Caco-2 (cell line): ENCODE measurements around the gene SLC36A3. TPM values are rescaled to one million over a fixed set of nuclear protein-coding genes. Genes with fewer than 3 reads are reported as not detected.
"Not testable (repeated sequence)": the region's sequence is repeated elsewhere in the genome, so short reads cannot be mapped to it uniquely, and the experiment has no call there.

Experiments
- BruUV-seq: library from RNA; stranded (reverse); fragments of 400-500 nt; replicated peaks from 2 replicates; lab custom pipeline; 2021; lab: Mats Ljungman, UMichigan
- CTCF ChIA-PET: fragments of 300-600 bp; sonication (Branson Sonifier 250); formaldehyde crosslinking; loops from one replicate; lab custom pipeline; 2022; ENCODE audit warnings: antibody characterized with exemption; lab: Charles Lee
- POLR2A ChIA-PET: fragments of 300-600 bp; sonication (Branson Sonifier 250); formaldehyde crosslinking; loops from one replicate; lab custom pipeline; 2022; ENCODE audit warnings: antibody characterized with exemption; lab: Charles Lee
- DNase-seq, 2 experiments: peaks; one replicate each; pipeline versions ENCODE4 v3.0.0 to v3.0.0-alpha.2; 2020 to 2022
- H3K27me3 ChIP-seq: replicated peaks from 2 replicates; pipeline ENCODE4 v1.6.0; 2011; ENCODE audit warnings: low read length; ENCODE audit not compliant: control insufficient read depth, insufficient read depth
- H3K36me3 ChIP-seq: 2 replicates; pipeline ENCODE4 v1.5.1; 2011; ENCODE audit warnings: low read length; ENCODE audit not compliant: control insufficient read depth, insufficient read depth
- H3K4me1 ChIP-seq: fragments of 250-450 bp; sonication (Bioruptor Pico); 2 replicates; pipeline ENCODE4 v1.5.1; 2020; ENCODE audit warnings: mild to moderate bottlenecking
- H3K4me3 ChIP-seq: 2 replicates; pipeline ENCODE4 v1.5.1; 2011; ENCODE audit warnings: low read depth, mild to moderate bottlenecking, control low read depth, low read length
- H3K9me3 ChIP-seq: fragments of 250-450 bp; sonication (Bioruptor Pico); 2 replicates; pipeline ENCODE4 v1.5.1; 2020; ENCODE audit warnings: mild to moderate bottlenecking, moderate library complexity
- H3K27ac Mint-ChIP-seq: one replicate; pipeline ENCODE4 v1.8.0; 2022; ENCODE audit warnings: mixed read lengths; ENCODE audit not compliant: unreplicated experiment
- H3K27me3 Mint-ChIP-seq: one replicate; pipeline ENCODE4 v1.8.0; 2022; ENCODE audit warnings: mixed read lengths; ENCODE audit not compliant: insufficient read depth, unreplicated experiment
- H3K36me3 Mint-ChIP-seq: one replicate; pipeline ENCODE4 v1.8.0; 2022; ENCODE audit warnings: mild to moderate bottlenecking, mixed read lengths; ENCODE audit not compliant: insufficient read depth, unreplicated experiment
- H3K4me1 Mint-ChIP-seq: one replicate; pipeline ENCODE4 v1.8.0; 2022; ENCODE audit warnings: low read depth, mixed read lengths; ENCODE audit not compliant: unreplicated experiment
- H3K4me3 Mint-ChIP-seq: one replicate; pipeline ENCODE4 v1.8.0; 2022; ENCODE audit warnings: mild to moderate bottlenecking, moderate library complexity, mixed read lengths; ENCODE audit not compliant: unreplicated experiment
- H3K9me3 Mint-ChIP-seq: one replicate; pipeline ENCODE4 v1.8.0; 2022; ENCODE audit warnings: mixed read lengths; ENCODE audit not compliant: unreplicated experiment
- intact Hi-C: fragments of 100-400 bp; cut with micrococcal nuclease; formaldehyde crosslinking; loops from one replicate; pipeline ENCODE4 v1.10.0; 2022; ENCODE audit not compliant: unreplicated experiment
- total RNA-seq: library from RNA; stranded (reverse); gene quantifications from 2 replicates; pipeline ENCODE4 v1.2.3, GENCODE V29; 2022
- TF ChIP-seq, protein P1 (sequence below), 2 experiments: fragments of 200-600 bp in 1 of 2; IDR thresholded peaks; 1 replicate in 1 of 2; 2 replicates in 1 of 2; pipeline versions ENCODE4 v1.5.1 to v1.8.0; 2011 to 2022; ENCODE audit warnings: antibody characterized with exemption in 1 of 2, control low read depth in 1 of 2, inconsistent platforms in 1 of 2, low read depth in 1 of 2, low read length in 1 of 2, mild to moderate bottlenecking in 1 of 2, moderate library complexity in 1 of 2; ENCODE audit not compliant: insufficient read depth in 1 of 2, severe bottlenecking in 1 of 2, unreplicated experiment in 1 of 2

The SLC36A3 gene
- total RNA-seq, 1 experiment from 2014 or later = not detected

DNA sequence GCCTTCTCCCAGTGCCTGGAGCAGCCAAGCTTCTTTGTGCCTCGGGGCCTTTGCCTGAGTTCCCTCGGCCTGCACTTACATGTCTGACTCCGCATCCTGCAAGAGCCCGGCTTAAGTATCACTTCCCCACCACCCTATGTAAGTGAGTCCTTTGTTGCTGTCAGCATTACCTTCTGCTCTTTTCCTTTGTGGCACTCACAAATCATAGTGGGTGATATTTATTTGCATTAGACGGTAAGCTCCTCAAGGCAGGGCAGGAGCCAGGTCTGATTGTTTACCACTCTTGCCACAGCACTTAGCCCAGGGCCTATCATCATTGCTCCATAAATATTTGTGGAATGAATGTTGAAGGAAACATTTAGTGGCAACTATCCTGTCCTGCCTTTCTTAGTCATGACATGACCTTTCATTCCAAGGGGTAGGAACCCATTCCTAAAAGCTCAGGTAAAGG lies 45.8 kb downstream of the SLC36A3 start:
- H3K4me1 ChIP-seq = no peaks in the 10 kb centered on the region
- no peak for DNase-seq
- H3K4me3 ChIP-seq = no peak overlapping the region
- H3K27ac Mint-ChIP-seq = no peak overlapping the region
- no peaks in the 10 kb centered on the region for H3K36me3 ChIP-seq
- peaks cover 8% of the 10 kb centered on the region for H3K36me3 Mint-ChIP-seq
- ChIA-PET POLR2A (interaction anchor here (0.6 kb wide), 1 partner anchor 34 kb away, joined by 3 read pairs; the partner anchor contains the start of gene CCDC69), CTCF (no interaction called here)
- no peaks in the 10 kb centered on the region for H3K27me3 Mint-ChIP-seq
- no peaks in the 10 kb centered on the region for H3K9me3 ChIP-seq
- peaks cover 7% of the 10 kb centered on the region for H3K4me1 Mint-ChIP-seq
- intact Hi-C loops = no loop called here
- H3K9me3 Mint-ChIP-seq = no peaks in the 10 kb centered on the region
- no peak overlapping the region for H3K4me3 Mint-ChIP-seq
- BruUV-seq = no TSS peak
- H3K27me3 ChIP-seq = no peaks in the 10 kb centered on the region
- TF ChIP-seq, protein P1, sequence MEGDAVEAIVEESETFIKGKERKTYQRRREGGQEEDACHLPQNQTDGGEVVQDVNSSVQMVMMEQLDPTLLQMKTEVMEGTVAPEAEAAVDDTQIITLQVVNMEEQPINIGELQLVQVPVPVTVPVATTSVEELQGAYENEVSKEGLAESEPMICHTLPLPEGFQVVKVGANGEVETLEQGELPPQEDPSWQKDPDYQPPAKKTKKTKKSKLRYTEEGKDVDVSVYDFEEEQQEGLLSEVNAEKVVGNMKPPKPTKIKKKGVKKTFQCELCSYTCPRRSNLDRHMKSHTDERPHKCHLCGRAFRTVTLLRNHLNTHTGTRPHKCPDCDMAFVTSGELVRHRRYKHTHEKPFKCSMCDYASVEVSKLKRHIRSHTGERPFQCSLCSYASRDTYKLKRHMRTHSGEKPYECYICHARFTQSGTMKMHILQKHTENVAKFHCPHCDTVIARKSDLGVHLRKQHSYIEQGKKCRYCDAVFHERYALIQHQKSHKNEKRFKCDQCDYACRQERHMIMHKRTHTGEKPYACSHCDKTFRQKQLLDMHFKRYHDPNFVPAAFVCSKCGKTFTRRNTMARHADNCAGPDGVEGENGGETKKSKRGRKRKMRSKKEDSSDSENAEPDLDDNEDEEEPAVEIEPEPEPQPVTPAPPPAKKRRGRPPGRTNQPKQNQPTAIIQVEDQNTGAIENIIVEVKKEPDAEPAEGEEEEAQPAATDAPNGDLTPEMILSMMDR (IDR thresholded peaks at IDR 0.05; ENCODE audit: insufficient read depth in 1 of 2, low read depth in 1 of 2, low read length in 1 of 2, severe bottlenecking in 1 of 2, unreplicated experiment in 1 of 2) = no peak

DNA sequence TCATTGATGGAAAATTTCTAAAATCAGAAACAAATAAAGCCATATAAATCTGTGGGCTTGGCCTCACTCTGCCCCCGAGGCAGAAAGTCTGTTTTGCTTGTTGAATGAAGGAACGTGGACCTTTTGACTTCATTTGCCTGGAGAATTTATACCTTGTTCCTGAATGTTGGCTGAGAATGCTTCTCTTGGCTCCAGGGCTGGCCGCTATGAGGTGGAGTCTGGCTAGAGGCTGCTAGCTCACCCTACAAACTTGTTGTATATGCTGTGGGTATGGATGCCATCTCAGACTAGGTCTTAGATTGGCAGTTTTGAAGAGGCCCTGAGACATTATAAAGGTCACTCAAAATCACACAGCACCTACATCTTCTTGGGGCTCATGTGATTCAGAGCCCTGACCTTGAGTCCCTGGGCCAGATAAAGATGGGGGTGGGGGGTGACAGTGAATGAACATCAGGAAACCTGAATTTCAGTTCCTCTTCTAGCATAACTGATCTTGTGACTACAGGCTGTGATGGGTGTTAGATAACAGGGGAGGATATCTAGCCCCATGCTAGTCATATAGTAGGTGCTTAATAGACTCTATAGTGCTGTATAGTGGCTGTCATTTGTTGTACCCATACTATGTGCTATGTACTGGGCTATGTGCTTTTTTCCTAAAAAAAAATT lies 47.8 kb downstream of the SLC36A3 start:
- ChIA-PET CTCF (interaction anchor here (0.7 kb wide), 1 partner anchor 204 kb away, joined by 6 read pairs; no protein-coding TSS in a partner anchor), POLR2A (no interaction called here)
- Mint-ChIP-seq H3K9me3 (no peaks in the 10 kb centered on the region), H3K4me1 (peaks cover 16% of the 10 kb centered on the region), H3K36me3 (peaks cover 11% of the 10 kb centered on the region), H3K27me3 (no peaks in the 10 kb centered on the region), H3K27ac (no peak overlapping the region), H3K4me3 (no peak overlapping the region)
- Histone ChIP-seq H3K4me3 (no peak overlapping the region), H3K4me1 (peaks cover 12% of the 10 kb centered on the region), H3K9me3 (no peaks in the 10 kb centered on the region), H3K36me3 (no peaks in the 10 kb centered on the region), H3K27me3 (no peaks in the 10 kb centered on the region)
- DNase-seq = no peak
- no TSS peak for BruUV-seq
- intact Hi-C loops = no loop called here
- TF ChIP-seq, protein P1 (IDR thresholded peaks at IDR 0.05; ENCODE audit: insufficient read depth in 1 of 2, low read depth in 1 of 2, low read length in 1 of 2, severe bottlenecking in 1 of 2, unreplicated experiment in 1 of 2) = no peak

DNA sequence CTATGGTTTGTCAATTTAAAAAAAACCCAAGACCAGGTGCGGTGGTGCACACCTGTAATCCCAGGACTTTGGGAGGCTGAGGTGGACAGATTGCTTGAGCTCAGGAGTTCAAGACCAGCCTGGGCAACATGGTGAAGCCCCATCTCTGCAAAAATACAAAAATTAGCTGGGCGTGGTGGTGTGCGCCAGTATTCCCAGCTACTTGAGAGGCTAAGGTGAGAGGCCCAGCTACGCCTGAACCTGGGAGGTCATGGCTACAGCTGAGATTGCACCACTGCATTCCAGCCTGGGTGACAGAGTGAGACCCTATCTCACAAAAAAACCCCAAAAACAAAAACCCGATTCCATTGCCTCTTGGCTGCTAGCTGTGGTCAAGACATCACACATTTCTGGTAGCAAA lies 48.6 kb downstream of the SLC36A3 start:
- H3K27ac Mint-ChIP-seq, H3K27me3 ChIP-seq, H3K4me3 Mint-ChIP-seq, H3K4me3 ChIP-seq, H3K9me3 ChIP-seq, H3K36me3 ChIP-seq, BruUV-seq, H3K9me3 Mint-ChIP-seq, DNase-seq, POLR2A ChIA-PET, H3K27me3 Mint-ChIP-seq, CTCF ChIA-PET: not testable (repeated sequence)
- Mint-ChIP-seq H3K36me3 (peaks cover 11% of the 10 kb centered on the region), H3K4me1 (peaks cover 23% of the 10 kb centered on the region)
- intact Hi-C loops = loop anchor here (5.0 kb wide), 2 partner anchors 62 to 517 kb away; partner anchors contain the start of gene G3BP1
- peaks cover 16% of the 10 kb centered on the region for H3K4me1 ChIP-seq
